MV-4-11 (cell line): ENCODE measurements around the gene ATP8A2.
"Not testable (repeated sequence)": the region's sequence is repeated elsewhere in the genome, so short reads cannot be mapped to it uniquely, and the experiment has no call there.

Source experiments
- DNase-seq: peaks from one replicate; lab custom pipeline; 2025; lab: John Stamatoyannopoulos, UW

ATP8A2 gene

DNA sequence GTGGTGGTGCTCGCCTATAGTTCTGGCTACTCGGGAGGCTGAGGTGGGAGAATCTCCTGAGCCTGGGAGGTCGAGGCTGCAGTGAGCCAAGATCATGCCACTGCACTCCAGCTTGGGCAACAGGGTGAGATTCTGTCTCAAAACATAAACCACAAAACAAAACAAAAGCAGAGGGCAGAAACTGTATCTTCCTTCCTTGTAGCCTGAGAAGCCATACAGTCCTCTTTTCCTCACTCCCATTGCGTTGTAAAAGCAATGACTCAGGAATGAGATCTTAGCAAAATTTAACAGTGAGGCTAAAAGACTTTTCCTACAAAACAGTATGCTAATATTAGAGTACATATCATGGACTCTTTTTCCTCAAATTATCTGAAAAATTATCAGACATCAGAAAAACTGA is 549.2 kb downstream of the ATP8A2 start:
- DNase-seq = no peak

DNA sequence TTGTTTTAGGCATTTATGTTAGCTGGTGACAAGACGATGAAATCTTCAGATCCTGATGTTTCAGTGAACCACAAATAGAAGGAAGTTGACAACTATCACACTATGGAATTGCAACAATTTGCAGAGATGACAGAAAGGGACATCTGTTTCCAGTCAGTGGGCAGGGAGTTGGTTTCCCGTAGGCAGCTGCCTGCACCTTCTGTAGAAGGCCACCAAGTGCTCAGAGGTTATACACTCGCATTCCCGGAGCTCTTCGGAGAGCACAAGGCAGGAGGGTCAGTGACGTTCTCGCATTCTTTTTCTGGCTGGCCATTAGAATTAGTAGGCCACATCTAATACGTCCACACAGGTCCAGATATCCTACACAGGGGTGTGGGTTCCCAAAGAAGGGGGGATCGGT is 550.6 kb downstream of the ATP8A2 start:
- no peak for DNase-seq

DNA sequence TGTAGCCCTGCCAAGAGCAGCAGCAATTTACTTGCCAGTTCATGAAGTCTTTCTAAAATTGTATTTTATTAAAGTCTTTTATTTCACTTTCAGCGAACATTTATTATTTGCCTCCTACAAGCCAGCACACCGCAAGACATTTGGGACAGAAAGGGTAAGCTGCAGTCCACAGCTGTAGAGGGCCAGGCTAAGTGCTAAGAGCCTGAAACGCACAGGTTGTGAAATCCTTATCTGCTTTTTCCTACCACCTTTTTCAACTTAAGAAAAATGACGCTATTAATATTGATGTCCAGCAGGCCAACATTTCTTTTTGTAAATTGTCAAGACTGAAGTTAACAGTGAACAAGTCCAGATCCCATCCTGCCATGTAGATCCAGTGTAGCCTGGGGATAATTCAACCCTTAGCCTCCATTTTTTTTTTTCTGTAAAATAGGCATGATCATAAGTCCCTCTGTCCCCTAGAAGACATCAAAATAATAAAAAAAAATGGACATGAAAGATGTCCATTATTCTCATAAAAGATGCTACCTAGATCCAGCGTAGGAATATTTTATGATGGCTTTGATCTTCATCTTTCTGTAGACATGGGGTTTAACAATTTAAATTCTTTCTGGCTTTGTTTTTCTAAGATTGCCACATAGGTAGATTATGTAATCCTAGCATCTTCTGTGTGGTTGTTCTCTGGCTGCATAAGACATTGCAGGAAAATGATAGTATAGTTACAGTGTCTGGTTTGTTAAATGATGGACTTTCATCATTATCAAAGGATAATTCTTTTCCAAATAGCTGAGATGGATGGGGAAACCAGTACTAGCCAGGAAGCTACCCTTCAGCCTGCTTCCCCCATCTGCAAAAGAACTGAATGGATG is 551.7 kb downstream of the ATP8A2 start:
- peak; percentile 9 for DNase-seq

DNA sequence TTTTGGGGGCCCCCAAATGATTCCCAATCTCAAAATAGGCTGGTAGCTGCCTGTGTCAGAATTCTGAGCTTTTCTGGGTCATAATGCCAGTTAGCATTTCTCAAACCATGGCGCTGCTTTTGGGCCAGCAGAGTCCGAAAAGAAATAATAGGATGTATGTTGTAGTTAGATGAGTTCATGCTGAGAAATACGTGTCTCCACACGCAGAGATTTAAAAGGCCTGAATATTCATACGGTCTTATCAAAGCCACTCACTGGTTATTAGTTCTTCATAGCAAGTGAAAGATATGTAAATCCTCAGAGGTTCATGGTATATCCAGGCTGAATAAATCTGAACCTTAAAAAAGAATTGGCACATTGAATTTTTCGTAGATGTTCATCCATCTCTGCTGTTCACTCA is 555.6 kb downstream of the ATP8A2 start:
- DNase-seq = no peak

DNA sequence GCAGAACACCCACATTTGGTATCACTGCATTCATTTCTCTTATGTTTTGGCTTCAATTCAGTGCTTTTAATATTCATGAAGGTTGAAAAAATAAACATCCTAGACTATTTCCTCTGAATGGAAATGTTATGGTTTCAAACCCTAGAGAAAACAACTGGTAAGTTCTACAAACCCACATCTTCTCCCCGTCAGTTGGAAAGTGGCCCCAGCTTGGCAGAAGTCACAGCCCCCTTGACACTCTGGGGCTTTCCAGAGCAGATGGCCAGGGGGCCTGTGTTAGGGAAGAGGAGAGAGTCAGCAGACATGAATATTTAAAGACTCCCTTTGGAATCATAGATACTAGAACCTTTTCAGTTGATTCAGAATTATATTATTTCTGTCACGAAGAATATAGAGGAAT is 556.2 kb downstream of the ATP8A2 start:
- DNase-seq = no peak

DNA sequence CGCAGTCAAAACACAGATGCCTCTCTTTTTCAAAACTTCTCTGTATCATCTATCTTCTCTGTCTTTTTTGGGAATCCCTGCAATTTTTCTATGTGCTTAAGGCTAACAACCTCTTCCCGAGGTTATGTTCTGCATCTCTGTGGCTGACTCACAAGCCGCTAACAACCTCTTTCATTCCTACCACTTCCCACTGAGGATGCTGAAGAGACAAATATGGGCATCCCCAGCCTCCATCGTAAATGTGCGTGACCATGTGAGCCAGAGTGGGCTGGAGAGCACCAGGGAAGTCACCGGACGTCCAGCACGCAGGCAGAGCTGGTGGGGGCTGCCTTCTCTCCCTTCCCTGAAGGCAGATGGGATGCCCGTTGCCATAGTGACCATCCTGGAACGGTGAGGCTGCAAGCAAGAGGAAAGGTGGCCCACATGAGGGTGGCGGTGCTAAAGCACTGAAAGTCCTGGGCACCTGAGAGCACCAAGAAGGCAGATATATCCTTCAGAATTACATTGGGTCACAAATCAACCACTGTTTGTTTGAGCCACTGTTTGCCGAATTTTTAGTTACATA is 557.2 kb downstream of the ATP8A2 start:
- DNase-seq = no peak

DNA sequence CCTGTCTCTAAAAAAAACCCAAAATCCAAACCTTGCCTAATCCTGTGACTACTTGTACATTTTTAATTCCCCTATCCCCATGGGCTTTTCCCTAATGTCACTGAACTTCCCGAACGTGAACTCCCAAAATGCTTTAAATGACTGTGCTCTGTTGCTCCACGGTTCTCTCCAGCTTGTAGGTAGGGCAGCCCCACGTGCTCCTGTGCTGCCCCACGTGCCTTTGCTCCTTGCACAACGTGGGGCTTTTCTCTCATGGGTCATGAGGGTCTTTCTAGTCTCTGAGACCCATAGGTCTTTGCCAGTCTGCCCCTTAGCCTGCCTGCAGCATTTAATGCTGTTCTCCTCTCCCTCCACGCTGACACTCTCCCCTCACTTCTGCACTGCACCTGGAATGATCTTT is 558.0 kb downstream of the ATP8A2 start:
- no peak for DNase-seq

DNA sequence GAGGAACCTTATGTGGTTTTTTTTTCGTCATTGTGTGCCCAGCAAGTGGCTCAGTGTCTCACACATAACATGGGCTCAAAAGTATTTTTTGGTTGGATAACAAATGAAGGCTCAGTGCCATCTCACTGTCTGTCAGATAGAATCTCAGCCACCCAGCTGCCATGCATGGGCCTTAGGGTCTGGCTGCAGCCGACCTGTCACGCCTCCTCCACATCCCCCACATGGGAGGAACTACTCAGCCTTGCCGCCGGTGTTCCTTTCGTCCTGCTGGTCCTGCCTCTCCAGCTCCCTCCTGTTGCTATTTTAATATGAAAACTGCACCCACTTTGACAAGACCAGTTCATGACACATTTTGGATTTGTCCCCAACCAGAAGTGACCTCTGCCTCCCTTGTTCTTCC is 558.9 kb downstream of the ATP8A2 start:
- DNase-seq = no peak

DNA sequence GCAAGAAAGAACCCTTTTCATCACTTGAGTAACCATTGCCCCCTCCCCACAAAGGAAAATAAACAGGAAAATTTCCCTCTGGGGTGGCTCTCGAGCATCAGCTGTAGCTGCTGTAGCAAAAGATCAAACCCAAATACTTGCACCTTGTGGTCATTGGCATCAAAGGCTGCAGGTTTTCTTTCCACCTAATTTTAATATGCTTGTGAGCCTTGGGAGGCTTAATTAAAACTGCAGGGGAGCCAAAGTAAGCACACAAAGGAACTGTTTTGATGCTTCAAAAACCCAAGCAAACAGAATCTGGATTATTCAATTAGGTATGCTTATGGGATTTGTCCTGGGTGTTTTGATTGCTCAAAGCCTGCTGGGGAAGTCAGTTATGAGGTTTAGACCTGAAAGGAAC is 560.6 kb downstream of the ATP8A2 start:
- DNase-seq = no peak

DNA sequence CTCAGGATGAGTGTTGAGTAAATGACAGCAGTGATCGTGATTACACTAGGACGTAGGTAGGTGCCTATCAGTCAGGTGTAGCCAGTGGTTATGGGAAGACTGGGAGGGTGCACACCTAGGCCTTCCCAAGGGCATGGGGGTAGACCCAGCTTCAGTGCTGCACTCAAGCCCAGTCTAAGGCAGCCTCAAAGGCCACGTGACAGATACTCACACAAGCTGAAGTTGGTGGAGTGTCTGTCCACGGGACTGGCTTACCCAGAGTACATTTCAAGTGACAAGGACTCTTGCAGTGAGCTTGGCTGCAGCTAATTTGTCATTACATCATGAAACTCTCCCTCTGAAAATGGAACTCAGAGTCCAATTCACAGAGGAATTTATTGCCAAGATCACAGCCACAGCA is 561.7 kb downstream of the ATP8A2 start:
- DNase-seq = no peak

DNA sequence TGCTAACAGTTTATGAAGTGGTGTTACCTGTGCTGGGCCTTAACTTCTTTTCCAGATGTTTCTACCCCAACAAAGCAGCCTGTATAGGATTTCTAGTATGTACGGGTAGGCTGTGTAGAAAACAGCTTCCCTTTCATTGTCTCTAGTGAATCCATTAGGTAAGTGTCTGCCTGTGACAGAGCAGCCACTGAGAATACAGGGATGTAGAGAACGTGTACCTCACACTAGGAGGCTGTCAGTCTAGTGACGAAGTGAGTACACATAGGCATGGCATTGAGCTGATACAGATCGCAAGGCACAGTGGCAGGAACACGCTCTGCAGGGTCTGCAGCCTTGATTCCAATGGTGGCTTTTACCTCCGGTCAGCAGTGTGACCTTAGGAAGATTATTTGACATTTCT is 562.4 kb downstream of the ATP8A2 start:
- no peak for DNase-seq

DNA sequence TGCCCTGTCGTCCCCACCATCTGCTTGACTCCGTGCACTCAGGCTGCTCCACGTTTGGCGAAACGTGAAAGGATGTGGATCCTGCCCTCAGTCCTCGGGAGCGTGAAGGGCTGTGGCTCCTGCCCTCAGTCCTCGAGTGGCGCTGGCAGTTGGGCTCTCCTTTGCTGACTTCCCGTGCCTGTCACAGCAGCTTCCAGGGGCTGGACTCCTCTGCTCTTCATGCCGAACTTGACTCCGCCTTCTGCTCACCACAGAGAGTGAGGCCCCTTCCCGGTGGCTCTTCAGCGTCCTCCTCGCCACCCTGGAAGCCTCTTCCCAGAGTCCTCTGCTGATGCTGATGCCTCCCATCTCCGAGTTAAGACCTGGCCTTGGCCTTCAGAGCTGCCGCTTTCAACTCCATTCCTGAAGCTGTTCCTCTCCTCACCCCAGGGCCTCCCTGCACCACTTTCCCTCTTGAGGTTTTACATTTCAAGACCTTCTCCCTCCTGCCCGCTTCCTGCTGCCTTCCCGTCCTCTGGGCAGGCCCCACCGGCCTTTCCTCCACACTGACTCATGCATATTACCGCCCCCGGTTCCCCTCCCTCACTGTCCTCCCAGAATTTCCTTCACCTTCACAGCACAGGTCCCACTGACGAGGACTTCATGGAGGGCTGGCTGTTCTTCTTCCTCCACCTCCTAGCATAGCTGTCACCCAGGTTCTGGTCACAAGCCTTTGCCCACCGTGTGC is 568.4 kb downstream of the ATP8A2 start:
- DNase-seq = no peak

DNA sequence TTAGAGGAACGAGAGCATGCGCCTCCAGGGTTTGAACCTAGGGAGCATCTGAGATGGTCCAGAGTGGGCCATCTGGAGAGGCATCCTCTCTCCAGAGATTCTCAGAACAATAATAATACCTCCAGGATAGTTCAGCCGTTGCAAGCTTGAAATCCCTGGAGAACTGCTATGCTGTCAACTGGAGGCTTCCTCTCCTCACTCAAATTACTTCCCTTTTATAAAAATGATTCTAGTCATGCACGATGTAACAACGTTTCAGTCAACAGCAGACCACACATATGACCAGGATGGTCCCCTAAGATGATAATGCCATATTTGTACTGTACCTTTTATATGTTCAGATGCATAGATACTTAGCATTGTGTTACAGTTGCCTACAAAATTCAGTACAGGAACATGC is 571.3 kb downstream of the ATP8A2 start:
- no peak for DNase-seq

DNA sequence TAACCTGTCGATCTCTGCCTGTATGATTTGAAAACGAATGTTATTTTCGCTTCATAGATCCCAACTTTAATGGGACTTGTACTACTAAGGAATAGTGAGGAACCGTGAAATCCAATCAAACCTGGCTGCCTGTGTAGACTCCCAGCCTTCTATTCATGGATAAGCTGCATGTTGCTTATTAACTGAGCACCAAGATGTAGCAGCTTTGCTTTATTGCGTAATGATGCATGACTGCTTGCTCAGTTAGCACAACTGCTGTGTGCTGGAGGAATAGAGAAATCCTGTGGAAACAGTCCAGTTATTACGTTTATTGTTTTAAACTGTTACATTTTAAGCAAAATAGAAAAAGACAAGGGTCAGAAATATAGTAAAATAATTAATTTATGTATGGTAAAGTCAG is 571.9 kb downstream of the ATP8A2 start:
- peak; percentile 36 for DNase-seq

DNA sequence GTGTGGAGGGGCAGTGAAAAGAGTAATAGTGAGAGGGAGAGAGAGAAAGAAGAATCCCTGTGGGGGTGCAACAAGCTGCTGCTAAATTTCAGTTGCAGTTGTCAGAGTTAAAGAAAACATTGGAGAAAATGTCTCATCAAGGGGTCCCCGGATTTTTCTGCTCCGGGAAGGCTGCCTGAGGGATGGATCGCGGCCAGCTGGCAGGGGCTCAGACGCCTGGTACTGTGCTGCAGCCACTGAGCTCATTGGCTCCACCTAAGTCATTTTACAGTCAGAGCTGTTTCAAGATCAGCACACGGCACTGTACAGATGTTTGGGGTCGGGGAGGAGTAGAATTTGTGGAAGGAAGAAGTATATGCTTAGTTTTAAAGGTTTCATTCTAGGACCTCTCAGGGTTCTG is 573.8 kb downstream of the ATP8A2 start:
- DNase-seq = no peak

DNA sequence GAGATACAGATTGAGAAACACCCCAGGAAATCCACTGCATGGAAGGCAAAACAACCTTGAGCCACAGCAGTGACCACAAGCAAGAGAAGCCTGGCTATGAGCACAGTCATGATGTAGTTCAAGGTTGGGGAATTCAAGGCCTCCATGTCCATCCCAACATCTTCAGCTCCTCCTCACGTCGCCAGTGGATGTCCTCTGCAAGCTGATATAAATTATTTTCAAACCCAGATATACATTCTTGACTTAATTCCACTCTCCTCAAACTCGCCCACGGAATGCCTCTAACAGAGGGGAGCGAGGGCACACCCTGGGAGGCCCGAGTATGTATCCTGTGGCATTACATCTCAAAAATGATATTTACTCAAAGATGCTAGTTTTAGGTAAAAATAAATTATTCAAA is 574.5 kb downstream of the ATP8A2 start:
- DNase-seq = no peak

DNA sequence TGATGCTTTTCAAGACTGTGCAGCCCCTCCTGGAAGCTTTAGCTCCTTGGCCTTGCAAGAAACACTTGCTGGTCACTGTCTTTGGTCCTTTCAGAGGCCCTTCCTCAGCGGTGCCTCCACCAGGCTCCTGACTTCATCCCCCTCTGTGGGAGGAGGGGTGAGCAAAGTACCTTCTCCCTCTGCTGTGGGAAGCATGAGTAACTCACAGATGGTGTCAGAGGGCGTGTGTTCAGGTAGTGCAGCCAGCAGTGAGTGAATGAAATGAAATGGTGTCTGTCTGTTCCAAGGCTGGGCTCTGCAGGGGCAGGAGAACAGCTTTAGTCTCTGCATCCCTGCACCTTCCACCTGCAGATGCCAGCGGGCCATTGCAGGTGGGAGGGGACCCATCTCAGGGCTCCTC is 577.1 kb downstream of the ATP8A2 start:
- no peak for DNase-seq

DNA sequence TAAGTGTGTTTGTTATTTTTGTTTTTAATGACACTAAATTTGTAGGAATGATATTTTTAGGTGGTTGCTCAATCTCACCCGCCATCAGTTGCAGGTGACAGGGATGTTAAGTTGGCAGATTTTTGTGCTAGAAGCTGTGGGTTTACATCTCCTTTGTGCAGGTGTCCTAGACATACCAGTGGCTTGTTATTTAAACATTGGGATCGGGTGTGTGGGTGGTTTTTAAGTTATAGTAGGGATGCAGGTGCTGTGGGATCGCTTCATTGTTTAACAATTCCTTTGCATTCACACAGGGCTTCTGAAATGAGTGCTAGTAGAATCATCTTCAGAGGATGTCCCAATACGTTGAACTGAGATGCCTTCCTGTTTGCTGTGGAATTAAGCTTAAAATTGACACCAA is 580.1 kb downstream of the ATP8A2 start:
- no peak for DNase-seq

DNA sequence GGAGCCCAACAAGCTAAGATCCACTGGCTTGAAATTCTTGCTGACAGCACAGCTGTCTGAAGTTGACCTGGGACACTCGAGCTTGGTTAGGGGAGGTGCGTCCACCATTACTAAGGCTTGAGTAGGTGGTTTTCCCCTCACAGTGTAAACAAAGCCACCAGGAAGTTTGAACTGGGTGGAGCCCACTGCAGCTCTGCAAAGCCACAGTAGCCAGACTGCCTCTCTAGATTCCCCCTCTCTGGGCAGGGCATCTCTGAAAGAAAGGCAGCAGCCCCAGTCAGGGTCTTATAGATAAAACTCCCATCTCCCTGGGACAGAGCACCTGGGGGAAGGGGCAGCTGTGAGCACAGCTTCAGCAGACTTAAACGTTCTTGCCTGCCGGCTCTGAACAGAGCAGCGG is 582.3 kb downstream of the ATP8A2 start:
- DNase-seq = not testable (repeated sequence)

DNA sequence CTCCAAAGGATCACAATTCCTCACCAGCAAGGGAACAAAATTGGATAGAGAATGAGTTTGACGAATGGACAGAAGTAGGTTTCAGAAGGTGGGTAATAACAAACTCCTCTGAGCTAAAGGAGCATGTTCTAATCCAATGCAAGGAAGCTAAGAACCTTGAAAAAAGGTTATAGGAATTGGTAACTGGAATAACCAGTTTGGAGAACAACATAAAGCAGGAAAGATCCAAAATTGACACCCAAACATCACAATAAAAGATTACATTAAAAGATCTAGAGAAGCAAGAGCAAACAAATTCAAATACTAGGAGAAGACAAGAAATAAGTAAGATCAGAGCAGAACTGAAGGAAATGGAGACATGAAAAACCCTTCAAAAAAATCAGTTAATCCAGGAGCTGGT is 583.2 kb downstream of the ATP8A2 start:
- not testable (repeated sequence) for DNase-seq

DNA sequence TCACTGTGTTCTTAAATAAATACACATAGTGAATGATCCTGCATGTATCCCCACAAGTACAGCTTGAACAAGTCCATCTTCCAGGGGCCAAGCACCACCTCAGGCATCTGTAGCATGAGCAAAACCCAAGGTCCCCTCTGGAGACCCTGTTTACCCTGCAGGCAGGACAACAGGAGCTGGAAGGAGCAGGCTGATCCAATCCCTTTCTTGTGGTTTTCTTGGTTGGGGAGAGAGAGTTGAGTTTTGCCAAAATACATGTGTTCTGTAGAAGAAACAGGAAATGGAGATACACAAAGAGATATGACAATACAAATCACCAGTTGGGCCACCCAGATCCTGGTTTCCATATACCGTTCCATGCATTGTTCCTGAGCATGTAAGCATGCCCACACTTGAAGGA is 587.2 kb downstream of the ATP8A2 start:
- DNase-seq = no peak

DNA sequence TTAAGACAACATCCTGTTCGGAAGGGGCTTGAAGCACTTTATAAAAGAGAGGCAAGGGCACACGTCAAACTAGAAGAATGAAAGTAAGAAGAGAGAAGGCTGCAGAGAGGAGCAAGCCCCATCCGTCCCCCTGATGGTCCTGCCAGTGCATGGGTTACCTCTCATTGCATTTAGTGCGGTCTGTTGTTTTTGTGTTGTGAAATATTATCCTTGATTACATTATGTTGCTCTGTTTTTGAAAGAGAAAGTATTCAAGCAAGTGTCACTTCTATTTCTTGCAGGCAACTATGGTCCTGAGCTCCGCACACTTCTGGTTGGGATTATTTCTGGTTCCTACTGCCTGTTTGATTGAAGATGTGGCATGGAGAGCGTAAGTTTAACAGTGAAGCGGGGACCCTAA is 589.5 kb downstream of the ATP8A2 start:
- DNase-seq = no peak

DNA sequence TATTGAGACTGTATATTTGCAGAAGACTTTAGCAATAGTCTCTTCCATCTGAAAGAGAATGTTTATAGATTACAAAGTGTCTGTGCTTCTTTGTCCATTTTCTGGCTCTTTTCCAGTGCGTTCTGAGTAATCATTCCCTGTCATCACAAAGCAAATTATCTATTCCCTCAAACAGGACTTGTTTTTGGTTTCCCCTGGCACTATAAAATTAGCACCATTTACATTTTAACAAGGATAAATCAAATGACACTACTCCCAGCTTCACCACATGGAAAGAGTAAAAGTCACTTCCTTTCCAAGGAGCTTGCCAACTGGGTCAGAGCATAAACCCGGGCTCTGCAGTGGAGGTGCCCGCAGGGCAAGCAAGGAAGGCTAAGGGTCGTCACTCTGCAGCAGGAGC is 591.9 kb downstream of the ATP8A2 start:
- no peak for DNase-seq
